Measurements from ENCODE around the gene ADCY9. TPM values are rescaled to one million over a fixed set of nuclear protein-coding genes. Genes with fewer than 3 reads are reported as not detected.

The ADCY9 gene
- total and polyA plus RNA-seq, 9 donors, result 9.5 to 17.5 (median 15.9) TPM

Other genes starting within 250 kb of the ADCY9 start
- gene CREBBP, start 235.7 kb downstream of the ADCY9 start, total RNA-seq, result 26.4 TPM
- gene CREBBP, start 235.7 kb downstream of the ADCY9 start, polyA plus RNA-seq (ENCODE audit: insufficient read depth in 1 of 8, insufficient read length in 8 of 8, low replicate concordance in 1 of 8), result 10 to 100 TPM; 31.1 to 54.2 (median 44.9) TPM
- gene SRL, start 125.6 kb upstream of the ADCY9 start, total RNA-seq, result 365 TPM
- gene SRL, start 125.6 kb upstream of the ADCY9 start, polyA plus RNA-seq (ENCODE audit: insufficient read depth in 1 of 8, insufficient read length in 8 of 8, low replicate concordance in 1 of 8), result 100 to 1,000 TPM; 377 to 639 (median 502) TPM
- 7.0 TPM for gene TFAP4, start 156.6 kb upstream of the ADCY9 start, total RNA-seq
- gene TFAP4, start 156.6 kb upstream of the ADCY9 start, polyA plus RNA-seq (ENCODE audit: insufficient read depth in 1 of 8, insufficient read length in 8 of 8, low replicate concordance in 1 of 8), result 10 to 100 TPM; 11.7 to 15.6 (median 13.5) TPM
- gene GLIS2, start 199.6 kb upstream of the ADCY9 start, total RNA-seq, result 6.5 TPM
- gene GLIS2, start 199.6 kb upstream of the ADCY9 start, polyA plus RNA-seq (ENCODE audit: insufficient read depth in 1 of 8, insufficient read length in 8 of 8, low replicate concordance in 1 of 8), result 10 to 100 TPM; 21.6 to 30.1 (median 25.8) TPM
- gene PAM16, start 234.9 kb upstream of the ADCY9 start, total RNA-seq, result 31.5 TPM
- gene PAM16, start 234.9 kb upstream of the ADCY9 start, polyA plus RNA-seq (ENCODE audit: insufficient read depth in 1 of 8, insufficient read length in 8 of 8, low replicate concordance in 1 of 8), result 10 to 100 TPM; 22.1 to 34.0 (median 27.2) TPM

All from muscle of leg (tissue), 9 donors.